ENCODE measurements around the gene PDGFA.
"Not testable (repeated sequence)": the region's sequence is repeated elsewhere in the genome, so short reads cannot be mapped to it uniquely, and the experiment has no call there.

The PDGFA gene

GRCh38 chr7:559396-559705 lies 39.7 kb upstream of the PDGFA start:
- Histone ChIP-seq H3K4me3 (ENCODE audit: low read length) (no peak overlapping the region), H3K27me3 (ENCODE audit: control insufficient read depth, insufficient read depth, low read length) (no peaks in the 10 kb centered on the region), H3K9ac (ENCODE audit: low read length) (no peak overlapping the region), H3K4me1 (ENCODE audit: control insufficient read depth, insufficient read depth, low read length) (no peaks in the 10 kb centered on the region), H3K36me3 (ENCODE audit: control insufficient read depth, insufficient read depth, low read length) (no peaks in the 10 kb centered on the region), H3K27ac (ENCODE audit: low read depth, low read length) (no peak overlapping the region)

- no peak overlapping the region for H3K4me3 ChIP-seq (ENCODE audit: low read length)
- H3K4me1 ChIP-seq (ENCODE audit: control insufficient read depth, insufficient read depth, low read length): no peaks in the 10 kb centered on the region
- H3K9ac ChIP-seq (ENCODE audit: low read length): no peak overlapping the region
- no peak overlapping the region for H3K27ac ChIP-seq (ENCODE audit: low read depth, low read length)
- H3K27me3 ChIP-seq (ENCODE audit: control insufficient read depth, insufficient read depth, low read length): no peaks in the 10 kb centered on the region
- no peaks in the 10 kb centered on the region for H3K36me3 ChIP-seq (ENCODE audit: control insufficient read depth, insufficient read depth, low read length)
Measured at GRCh38 chr7:557558-557881, 37.9 kb upstream of the PDGFA start.

- H3K4me1 ChIP-seq (ENCODE audit: control insufficient read depth, insufficient read depth, low read length): no peaks in the 10 kb centered on the region
- H3K4me3 ChIP-seq (ENCODE audit: low read length): no peak overlapping the region
- H3K36me3 ChIP-seq (ENCODE audit: control insufficient read depth, insufficient read depth, low read length): no peaks in the 10 kb centered on the region
- H3K9ac ChIP-seq (ENCODE audit: low read length): no peak overlapping the region
- no peak overlapping the region for H3K27ac ChIP-seq (ENCODE audit: low read depth, low read length)
- no peaks in the 10 kb centered on the region for H3K27me3 ChIP-seq (ENCODE audit: control insufficient read depth, insufficient read depth, low read length)
Measured at GRCh38 chr7:556837-557557, 37.4 kb upstream of the PDGFA start.

GRCh38 chr7:556291-556826 lies 36.7 kb upstream of the PDGFA start:
- H3K4me3 ChIP-seq (ENCODE audit: low read length): no peak overlapping the region
- H3K9ac ChIP-seq (ENCODE audit: low read length): no peak overlapping the region
- H3K27ac ChIP-seq (ENCODE audit: low read depth, low read length): no peak overlapping the region
- no peaks in the 10 kb centered on the region for H3K4me1 ChIP-seq (ENCODE audit: control insufficient read depth, insufficient read depth, low read length)
- H3K36me3 ChIP-seq (ENCODE audit: control insufficient read depth, insufficient read depth, low read length): no peaks in the 10 kb centered on the region
- no peaks in the 10 kb centered on the region for H3K27me3 ChIP-seq (ENCODE audit: control insufficient read depth, insufficient read depth, low read length)

- Histone ChIP-seq H3K36me3 (ENCODE audit: control insufficient read depth, insufficient read depth, low read length) (no peaks in the 10 kb centered on the region), H3K27ac (ENCODE audit: low read depth, low read length) (no peak overlapping the region), H3K9ac (ENCODE audit: low read length) (no peak overlapping the region), H3K4me3 (ENCODE audit: low read length) (no peak overlapping the region), H3K27me3 (ENCODE audit: control insufficient read depth, insufficient read depth, low read length) (no peaks in the 10 kb centered on the region), H3K4me1 (ENCODE audit: control insufficient read depth, insufficient read depth, low read length) (no peaks in the 10 kb centered on the region)
Measured at GRCh38 chr7:555551-556160, 36.0 kb upstream of the PDGFA start.

GRCh38 chr7:553636-554111 lies 34.0 kb upstream of the PDGFA start:
- H3K4me1 ChIP-seq (ENCODE audit: control insufficient read depth, insufficient read depth, low read length): no peaks in the 10 kb centered on the region
- H3K27ac ChIP-seq (ENCODE audit: low read depth, low read length): no peak overlapping the region
- no peak overlapping the region for H3K4me3 ChIP-seq (ENCODE audit: low read length)
- no peak overlapping the region for H3K9ac ChIP-seq (ENCODE audit: low read length)
- H3K27me3 ChIP-seq (ENCODE audit: control insufficient read depth, insufficient read depth, low read length): no peaks in the 10 kb centered on the region
- no peaks in the 10 kb centered on the region for H3K36me3 ChIP-seq (ENCODE audit: control insufficient read depth, insufficient read depth, low read length)

- H3K4me1 ChIP-seq (ENCODE audit: control insufficient read depth, insufficient read depth, low read length): no peaks in the 10 kb centered on the region
- H3K9ac ChIP-seq (ENCODE audit: low read length): no peak overlapping the region
- H3K27me3 ChIP-seq (ENCODE audit: control insufficient read depth, insufficient read depth, low read length): no peaks in the 10 kb centered on the region
- H3K27ac ChIP-seq (ENCODE audit: low read depth, low read length): no peak overlapping the region
- H3K4me3 ChIP-seq (ENCODE audit: low read length): no peak overlapping the region
- H3K36me3 ChIP-seq (ENCODE audit: control insufficient read depth, insufficient read depth, low read length): no peaks in the 10 kb centered on the region
Measured at GRCh38 chr7:552868-553635, 33.4 kb upstream of the PDGFA start.

- H3K4me3 ChIP-seq (ENCODE audit: low read length); H3K9ac ChIP-seq (ENCODE audit: low read length): not testable (repeated sequence)
Measured at GRCh38 chr7:552151-552867, 32.7 kb upstream of the PDGFA start.

GRCh38 chr7:551615-551970 lies 31.9 kb upstream of the PDGFA start:
- H3K36me3 ChIP-seq (ENCODE audit: control insufficient read depth, insufficient read depth, low read length); H3K27ac ChIP-seq (ENCODE audit: low read depth, low read length); H3K4me3 ChIP-seq (ENCODE audit: low read length); H3K4me1 ChIP-seq (ENCODE audit: control insufficient read depth, insufficient read depth, low read length); H3K9ac ChIP-seq (ENCODE audit: low read length); H3K27me3 ChIP-seq (ENCODE audit: control insufficient read depth, insufficient read depth, low read length): not testable (repeated sequence)

More at GRCh38 chr7:552151-552867, 32.7 kb upstream of the PDGFA start:
- H3K4me1 ChIP-seq (ENCODE audit: control insufficient read depth, insufficient read depth, low read length); H3K27ac ChIP-seq (ENCODE audit: low read depth, low read length); H3K36me3 ChIP-seq (ENCODE audit: control insufficient read depth, insufficient read depth, low read length); H3K27me3 ChIP-seq (ENCODE audit: control insufficient read depth, insufficient read depth, low read length): not testable (repeated sequence)

- H3K4me3 ChIP-seq (ENCODE audit: low read length): no peak overlapping the region
- H3K9ac ChIP-seq (ENCODE audit: low read length): no peak overlapping the region
- no peaks in the 10 kb centered on the region for H3K27me3 ChIP-seq (ENCODE audit: control insufficient read depth, insufficient read depth, low read length)
- no peak overlapping the region for H3K27ac ChIP-seq (ENCODE audit: low read depth, low read length)
- H3K36me3 ChIP-seq (ENCODE audit: control insufficient read depth, insufficient read depth, low read length): no peaks in the 10 kb centered on the region
- no peaks in the 10 kb centered on the region for H3K4me1 ChIP-seq (ENCODE audit: control insufficient read depth, insufficient read depth, low read length)
Measured at GRCh38 chr7:550881-551614, 31.4 kb upstream of the PDGFA start.

- Histone ChIP-seq H3K36me3 (ENCODE audit: control insufficient read depth, insufficient read depth, low read length) (no peaks in the 10 kb centered on the region), H3K4me3 (ENCODE audit: low read length) (no peak overlapping the region), H3K9ac (ENCODE audit: low read length) (no peak overlapping the region), H3K27ac (ENCODE audit: low read depth, low read length) (no peak overlapping the region), H3K4me1 (ENCODE audit: control insufficient read depth, insufficient read depth, low read length) (no peaks in the 10 kb centered on the region), H3K27me3 (ENCODE audit: control insufficient read depth, insufficient read depth, low read length) (no peaks in the 10 kb centered on the region)
Measured at GRCh38 chr7:549891-550625, 30.4 kb upstream of the PDGFA start.

Data from rectal smooth muscle tissue (tissue), 1 donor.